ENCODE results near the gene PRELID1.
"Not testable (repeated sequence)": the region's sequence is repeated elsewhere in the genome, so short reads cannot be mapped to it uniquely, and the experiment has no call there.

PRELID1 gene

GRCh38 chr5:177336603-177337494 is 33.2 kb downstream of the PRELID1 start:
- no peak for DNase-seq

- DNase-seq, result no peak
These were observed 34.9 kb downstream of the PRELID1 start for GRCh38 chr5:177338251-177339106.

DNA sequence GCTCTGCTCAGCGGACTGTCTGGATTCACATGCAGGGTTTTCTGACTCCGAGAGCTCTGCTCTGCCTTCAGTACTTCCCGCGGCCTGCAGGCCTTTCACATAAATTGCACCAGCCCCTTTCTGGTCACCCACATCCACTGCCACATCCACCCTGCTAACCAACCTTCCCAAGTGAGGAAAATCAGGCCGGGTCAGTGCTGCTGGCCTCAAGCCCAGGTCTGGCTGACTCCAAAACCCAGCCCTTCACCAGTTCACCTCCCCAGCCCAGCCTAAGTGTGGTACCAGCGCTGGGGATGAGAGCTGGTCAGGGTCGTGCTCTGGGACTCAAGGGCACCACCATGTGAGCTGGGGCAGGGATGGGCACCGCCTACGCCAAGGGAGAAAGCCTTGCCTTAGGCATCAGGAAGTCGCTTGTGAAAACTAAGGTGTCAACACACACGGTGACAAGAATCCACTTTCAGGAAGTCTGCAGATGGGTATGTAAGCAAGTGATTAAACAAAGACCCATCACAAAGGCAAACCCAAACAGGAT is 35.6 kb downstream of the PRELID1 start:
- DNase-seq, result no peak

DNA sequence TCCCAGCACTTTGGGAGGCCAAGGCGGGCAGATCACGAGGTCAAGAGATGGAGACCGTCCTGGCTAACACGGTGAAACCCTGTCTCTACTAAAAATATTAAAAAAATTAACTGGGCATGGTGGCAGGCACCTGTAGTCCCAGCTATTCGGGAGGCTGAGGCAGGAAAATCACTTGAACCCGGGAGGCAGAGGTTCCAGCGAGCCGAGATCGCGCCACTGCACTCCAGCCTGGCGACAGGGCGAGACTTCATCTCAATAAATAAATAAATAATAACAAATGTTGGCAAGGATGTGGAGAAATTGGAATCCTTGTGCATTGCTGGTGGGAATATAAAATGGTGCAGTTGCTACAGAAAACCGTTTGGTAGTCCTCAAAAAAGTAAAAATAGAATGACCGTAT is 39.4 kb downstream of the PRELID1 start:
- not testable (repeated sequence) for DNase-seq

DNA sequence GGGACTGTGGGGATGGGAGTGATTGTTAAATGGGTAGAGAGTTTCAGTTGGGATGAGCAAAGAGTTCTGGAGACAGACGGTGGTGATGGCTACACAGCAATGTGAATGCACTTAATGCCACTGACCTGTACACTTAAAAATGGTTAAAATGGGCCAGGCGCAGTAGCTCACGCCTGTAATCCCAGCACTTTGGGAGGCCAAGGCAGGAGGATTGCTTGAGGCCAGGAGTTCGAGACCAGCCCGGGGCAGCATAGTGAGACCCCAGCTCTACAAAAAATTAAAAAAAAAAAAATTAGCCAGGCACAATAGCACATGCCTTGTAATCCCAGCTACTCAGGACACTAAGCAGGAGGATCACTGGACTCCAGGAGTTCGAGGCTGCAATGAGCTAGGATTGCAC is 40.2 kb downstream of the PRELID1 start:
- DNase-seq, result no peak

GRCh38 chr5:177344891-177345290 is 41.3 kb downstream of the PRELID1 start:
- no peak for DNase-seq

DNA sequence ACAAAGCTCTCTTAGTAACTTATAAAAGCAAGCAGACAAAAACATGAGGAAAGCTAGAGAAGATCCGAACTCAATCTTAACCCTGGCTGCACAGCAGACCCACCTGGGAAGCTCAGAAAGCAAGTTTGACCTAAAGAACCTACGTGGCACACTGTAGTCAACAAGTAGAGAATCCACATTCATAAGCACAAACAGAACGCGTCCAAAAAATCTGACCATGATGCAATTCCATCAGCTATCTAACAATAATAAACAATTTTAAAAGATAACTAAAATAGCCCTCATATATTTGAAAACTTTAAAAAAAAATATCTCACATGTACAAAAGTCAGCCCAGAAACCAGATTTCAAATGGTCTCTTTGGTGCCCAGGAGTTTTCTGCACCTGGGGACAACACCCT is 43.2 kb downstream of the PRELID1 start:
- DNase-seq, result no peak

GRCh38 chr5:177347699-177348098 is 44.1 kb downstream of the PRELID1 start:
- no peak for DNase-seq

GRCh38 chr5:177349362-177349647 is 45.7 kb downstream of the PRELID1 start:
- DNase-seq, result no peak

DNA sequence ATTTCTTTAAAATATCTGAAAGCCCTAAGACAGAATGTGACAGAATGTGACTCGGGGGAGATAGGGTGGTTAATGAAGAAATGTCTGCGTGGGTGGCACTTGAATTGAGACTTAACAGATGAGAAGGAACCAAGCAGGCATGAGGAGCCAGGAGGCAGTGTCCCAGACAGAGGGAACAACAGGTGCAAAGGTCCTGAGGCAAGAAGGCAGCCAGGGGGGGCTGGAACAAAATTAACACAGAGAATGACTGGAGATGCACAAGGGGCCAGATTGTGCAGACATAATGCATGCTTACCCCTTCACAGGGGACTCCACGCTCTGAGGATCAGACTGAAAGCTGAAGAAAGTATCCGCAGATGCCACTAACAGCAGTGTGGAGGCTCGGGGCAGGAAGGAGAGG is 46.2 kb downstream of the PRELID1 start:
- no peak for DNase-seq

GRCh38 chr5:177350776-177351391 is 47.3 kb downstream of the PRELID1 start:
- no peak for DNase-seq

DNA sequence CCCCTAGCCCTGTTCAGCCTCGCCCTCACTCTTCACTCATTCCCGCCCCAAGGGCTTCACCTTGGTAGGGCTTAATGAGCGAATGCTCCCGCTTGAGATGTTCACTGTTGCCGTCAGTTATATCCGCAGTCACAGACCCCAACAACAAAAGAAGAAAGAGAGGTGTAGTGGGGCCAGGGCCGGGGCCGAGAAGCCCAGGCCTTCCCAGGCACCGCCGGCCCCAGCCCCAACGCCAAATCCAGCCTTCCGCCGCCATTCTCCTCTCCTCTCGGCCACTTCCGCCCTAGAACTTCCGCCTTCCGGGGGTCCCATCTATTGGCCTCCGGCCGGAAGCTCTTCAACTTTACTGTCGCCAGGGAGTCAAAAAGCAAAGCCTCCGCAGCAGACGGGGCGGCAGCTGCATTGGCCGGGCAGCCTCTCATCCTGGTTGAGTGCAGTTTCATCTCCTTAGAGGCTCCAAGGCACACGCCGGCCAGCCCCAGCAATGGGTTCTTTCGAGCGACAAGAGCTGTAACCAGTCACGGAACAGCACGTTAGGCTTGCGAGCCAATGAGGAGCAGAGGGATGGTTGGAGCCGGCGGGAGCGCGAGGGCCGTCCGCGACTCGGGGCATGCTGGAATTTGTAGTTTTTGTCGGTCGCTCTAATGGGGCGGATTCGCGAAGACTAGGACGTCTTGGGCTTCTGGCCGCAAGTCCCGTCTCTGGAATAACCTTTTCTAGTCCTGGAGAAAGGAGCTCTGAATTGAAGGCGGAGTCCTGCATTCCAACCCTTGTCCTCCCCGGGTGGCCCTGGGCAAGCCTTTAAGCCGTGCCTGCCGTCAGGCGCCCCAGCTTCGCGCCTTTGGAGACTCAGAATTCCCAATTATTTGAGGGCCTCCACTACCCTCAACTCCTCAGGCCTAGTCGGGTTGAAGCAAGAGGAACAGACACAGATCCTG is 48.1 kb downstream of the PRELID1 start, which contains the start of gene LMAN2:
TSS of gene LMAN2 (minus strand) at position 277 of the 938 bp plus-strand sequence. CDS start at position 256, 21 bp downstream.
- peak; percentile 80 for DNase-seq

DNA sequence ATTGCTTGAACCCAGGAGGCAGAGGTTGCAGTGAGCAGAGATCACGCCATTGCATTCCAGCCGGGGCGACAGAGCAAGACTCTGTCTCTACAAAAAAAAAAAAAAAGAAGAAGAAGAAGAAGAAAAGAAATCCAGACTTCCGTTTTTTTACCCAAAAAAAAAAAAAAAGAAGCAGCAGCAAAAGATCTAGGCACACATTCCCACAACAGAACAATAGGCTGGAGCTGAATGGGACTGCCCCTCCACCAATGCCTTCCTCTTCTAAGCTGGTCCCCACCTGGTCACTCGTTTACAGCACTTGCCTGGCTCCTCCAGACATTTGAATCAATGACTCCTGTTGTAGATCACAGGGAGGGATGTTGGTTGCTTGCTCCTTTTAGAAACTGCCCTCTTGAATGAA is 49.5 kb downstream of the PRELID1 start:
- DNase-seq, result no peak

GRCh38 chr5:177354256-177354655 is 50.7 kb downstream of the PRELID1 start:
- no peak for DNase-seq

- no peak for DNase-seq
These were observed 51.1 kb downstream of the PRELID1 start for GRCh38 chr5:177354711-177355110.

GRCh38 chr5:177355162-177355867 is 51.7 kb downstream of the PRELID1 start:
- DNase-seq, result no peak

DNA sequence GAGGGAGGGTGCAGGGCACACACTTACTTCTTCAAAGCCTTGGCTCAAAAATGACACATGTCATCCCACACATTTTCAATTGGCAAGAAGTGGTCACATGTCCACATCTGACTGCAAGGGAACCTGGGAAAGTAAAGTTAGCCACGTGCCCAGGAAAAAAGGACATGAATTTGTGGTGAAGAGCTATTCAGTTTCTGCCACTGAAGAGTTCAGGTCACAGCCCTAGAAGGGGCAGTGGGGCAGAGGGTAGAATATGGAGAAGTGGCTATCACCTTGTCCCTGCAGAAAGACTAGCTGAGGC is 52.2 kb downstream of the PRELID1 start:
- no peak for DNase-seq
